ENCODE results near the gene SHD.
"Not testable (repeated sequence)": the region's sequence is repeated elsewhere in the genome, so short reads cannot be mapped to it uniquely, and the experiment has no call there.

The SHD gene

DNA sequence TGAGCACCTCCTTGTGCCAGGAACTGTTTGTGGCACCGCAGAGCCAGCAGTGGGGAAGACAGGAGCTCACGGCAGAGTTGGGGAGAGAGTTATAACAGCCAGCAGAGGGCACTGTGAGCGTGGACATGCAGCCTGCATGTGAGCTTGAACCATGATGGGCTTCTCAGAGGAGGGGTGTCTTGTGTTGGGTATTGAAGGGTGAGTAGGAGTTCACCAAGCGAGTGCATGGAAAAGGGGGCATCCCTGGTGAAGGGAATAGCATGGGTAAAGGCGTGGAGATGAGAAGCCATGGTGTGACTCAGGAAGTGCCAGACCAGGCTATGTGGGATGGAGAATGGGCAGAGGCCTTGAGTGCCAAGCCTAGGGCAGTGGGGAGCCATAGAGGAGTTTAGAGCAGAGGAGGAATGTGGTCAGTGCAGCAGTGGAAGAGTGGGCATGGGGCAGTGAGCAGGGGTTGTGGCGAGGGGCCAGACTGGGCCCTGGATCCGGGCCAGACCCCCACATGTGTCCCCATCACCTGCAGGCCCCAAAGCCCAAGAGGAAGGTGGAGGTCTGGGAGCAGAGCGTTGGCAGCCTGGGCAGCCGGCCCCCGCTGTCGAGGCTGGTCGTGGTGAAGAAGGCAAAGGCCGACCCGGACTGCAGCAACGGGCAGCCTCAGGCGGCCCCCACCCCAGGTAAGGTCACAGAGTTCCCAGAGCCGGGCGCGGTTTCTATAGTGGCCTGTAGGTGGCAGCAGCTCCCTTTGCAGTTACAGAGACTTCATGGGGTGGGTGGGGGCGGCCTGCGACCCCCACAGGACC, 11.8 kb upstream of the SHD start:
- peak; percentile 34 for DNase-seq

DNA sequence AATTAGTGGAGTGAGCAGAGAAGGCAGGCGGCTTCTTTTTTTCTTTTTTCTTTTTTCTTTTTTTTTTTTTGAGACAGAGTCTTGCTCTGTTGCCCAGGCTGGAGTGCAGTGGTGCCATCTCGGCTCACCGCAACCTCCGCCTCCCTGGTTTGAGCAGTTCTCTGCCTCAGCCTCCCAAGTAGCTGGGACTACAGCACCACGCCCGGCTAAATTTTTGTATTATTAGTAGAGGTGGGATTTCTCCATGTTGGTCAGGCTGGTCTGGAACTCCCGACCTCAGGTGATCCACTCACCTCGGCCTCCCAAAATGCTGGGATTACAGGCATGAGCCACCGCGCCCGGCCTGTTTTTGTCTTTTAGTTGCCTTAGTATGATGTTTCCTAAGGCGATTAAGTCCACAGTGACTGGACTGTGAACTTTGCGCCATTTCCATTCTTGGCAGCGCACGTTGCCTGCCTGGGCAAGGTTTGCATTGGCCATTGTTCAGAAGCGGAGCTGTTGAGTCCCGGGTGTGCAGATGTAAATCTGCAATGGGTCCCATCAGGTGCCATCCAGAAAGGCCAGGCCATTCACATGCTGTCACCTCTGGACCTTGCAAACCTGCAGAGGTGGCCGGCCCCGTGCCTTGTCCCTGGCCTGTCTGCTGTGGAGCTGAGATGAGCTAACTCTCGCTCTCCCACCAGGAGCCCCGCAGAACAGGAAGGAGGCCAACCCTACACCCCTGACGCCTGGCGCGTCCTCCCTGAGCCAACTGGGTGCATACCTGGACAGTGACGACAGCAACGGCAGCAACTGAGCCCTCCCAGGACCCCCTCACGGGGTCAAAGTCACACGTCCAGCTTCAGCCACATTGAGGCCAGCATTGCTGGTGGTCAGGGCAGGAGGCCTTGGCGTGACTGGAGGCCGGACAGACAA, 10.9 kb upstream of the SHD start:
- DNase-seq, result no peak

GRCh38 chr19:4268816-4269430, 10.1 kb upstream of the SHD start:
- no peak for DNase-seq

DNA sequence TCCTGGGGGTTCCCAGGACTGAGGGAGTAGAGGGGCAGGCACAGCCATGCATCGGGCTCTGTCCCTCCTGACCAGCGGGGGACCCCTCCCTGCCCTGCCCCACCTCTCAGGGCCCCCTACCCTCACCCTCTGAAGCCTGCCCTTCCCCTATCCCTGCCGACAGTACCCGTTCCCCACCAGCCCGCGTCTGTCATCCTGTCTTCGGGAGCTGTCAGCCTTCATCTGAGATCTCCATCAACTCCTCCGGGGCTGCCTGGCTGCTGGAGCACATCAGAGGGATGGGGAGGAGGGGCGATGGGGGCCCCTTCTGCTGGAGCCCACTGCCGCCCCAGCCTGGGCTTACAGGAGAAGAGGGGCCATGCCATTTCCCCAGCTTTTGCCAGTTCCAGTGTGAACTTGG, 6.2 kb upstream of the SHD start:
- DNase-seq, result no peak

DNA sequence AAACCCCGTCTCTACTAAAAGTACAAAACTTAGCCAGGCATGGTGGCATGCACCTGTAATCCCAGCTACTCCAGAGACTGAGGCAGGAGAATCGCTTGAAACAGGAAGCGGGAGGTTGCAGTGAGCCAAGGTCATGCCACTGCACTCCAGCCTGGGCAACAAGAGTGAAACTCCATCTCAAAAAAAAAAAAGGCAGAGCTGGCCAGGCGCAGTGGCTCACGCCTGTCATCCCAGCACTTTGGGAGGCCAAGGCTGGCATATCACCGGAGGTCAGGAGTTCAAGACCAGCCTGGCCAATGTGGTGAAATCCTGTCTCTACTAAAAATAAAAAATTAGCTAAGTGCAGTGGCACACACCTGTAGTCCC, 4.8 kb upstream of the SHD start:
- DNase-seq, result not testable (repeated sequence)

- no peak for DNase-seq
Observed at GRCh38 chr19:4277191-4277696, 1.8 kb upstream of the SHD start.

DNA sequence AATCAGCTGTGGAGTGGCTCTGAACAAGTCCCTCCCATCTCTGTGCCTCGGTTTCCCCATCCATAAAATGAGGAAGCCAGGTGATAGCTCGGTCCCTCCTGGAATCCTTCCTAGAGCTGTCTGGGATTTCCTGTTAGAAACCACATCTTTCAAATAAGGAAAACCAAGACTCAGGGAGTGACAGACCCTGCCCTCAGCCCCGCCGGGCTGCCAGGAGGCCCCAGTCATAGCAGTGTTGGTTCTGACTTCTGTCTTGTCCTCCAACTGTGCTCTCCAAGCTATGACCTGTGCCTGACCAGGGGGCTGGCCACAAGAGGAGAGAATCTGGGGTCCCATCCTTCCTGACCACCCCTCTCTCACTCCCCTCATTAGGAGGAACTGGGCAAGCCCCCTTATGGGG, 1.1 kb upstream of the SHD start:
- DNase-seq, result no peak

DNA sequence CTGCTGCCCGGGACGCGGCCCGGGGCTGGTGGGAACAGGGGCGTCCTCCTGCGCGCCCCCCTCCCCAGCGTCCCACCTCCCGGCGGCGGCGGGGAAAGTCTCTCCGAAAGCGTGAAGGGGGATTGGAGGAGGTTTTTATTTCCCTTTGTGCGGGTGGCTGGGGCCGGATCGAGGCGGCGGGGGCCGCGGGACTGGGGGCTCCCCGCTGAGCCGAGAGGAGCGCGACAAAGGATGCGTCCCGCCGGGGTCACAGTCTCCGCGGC, 132 bp downstream of the SHD start:
- no peak for DNase-seq

- peak; percentile 21 for DNase-seq
Observed at GRCh38 chr19:4279530-4280422, 710 bp downstream of the SHD start.

- DNase-seq, result no peak
Observed at GRCh38 chr19:4284176-4284958, 5.3 kb downstream of the SHD start.

- DNase-seq, result no peak
Observed at GRCh38 chr19:4284974-4285373, 5.9 kb downstream of the SHD start.

DNA sequence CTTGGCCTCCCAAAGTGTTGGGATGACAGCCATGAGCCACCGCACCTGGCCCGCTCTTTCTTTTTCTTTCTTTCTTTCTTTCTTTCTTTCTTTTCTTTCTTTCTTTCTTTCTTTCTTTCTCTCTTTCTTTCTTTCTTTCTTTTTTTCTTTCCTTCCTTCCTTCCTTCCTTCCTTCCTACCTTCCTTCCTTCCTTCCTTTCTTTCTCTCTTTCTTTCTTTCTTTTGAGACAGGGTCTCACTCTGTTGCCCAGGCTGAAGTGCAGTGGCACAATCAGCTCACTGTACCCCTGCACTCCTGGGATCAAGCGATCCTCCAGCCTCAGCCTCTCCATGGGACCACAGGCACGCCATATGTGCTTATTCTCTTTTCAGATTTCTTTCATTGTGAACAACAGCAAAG, 7.1 kb downstream of the SHD start:
- not testable (repeated sequence) for DNase-seq

GRCh38 chr19:4288091-4288777, 9.2 kb downstream of the SHD start:
- DNase-seq, result no peak

GRCh38 chr19:4291184-4291732, 12.2 kb downstream of the SHD start:
- no peak for DNase-seq

DNA sequence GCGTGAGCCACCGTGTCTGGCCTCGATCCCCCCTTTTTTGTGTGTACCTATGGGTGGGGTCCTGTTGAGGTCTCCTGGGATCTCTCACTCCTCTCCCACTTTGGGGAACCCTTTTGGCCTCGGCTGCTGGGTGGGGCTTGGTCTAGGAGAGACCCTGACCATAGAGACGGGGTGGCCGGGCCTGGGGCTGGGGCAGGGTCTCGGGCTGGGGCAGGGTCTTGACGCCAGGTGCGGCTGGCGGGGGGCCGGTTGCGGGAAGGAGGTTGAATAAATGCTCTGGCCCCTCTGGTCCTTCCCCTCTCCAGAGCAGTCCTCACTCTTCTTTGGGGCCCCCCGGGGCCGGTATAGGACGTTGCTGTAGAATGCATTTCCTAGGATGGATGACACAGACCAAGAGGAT, 13.4 kb downstream of the SHD start:
- DNase-seq, result no peak

GRCh38 chr19:4294389-4294788, 15.3 kb downstream of the SHD start:
- DNase-seq, result no peak

DNA sequence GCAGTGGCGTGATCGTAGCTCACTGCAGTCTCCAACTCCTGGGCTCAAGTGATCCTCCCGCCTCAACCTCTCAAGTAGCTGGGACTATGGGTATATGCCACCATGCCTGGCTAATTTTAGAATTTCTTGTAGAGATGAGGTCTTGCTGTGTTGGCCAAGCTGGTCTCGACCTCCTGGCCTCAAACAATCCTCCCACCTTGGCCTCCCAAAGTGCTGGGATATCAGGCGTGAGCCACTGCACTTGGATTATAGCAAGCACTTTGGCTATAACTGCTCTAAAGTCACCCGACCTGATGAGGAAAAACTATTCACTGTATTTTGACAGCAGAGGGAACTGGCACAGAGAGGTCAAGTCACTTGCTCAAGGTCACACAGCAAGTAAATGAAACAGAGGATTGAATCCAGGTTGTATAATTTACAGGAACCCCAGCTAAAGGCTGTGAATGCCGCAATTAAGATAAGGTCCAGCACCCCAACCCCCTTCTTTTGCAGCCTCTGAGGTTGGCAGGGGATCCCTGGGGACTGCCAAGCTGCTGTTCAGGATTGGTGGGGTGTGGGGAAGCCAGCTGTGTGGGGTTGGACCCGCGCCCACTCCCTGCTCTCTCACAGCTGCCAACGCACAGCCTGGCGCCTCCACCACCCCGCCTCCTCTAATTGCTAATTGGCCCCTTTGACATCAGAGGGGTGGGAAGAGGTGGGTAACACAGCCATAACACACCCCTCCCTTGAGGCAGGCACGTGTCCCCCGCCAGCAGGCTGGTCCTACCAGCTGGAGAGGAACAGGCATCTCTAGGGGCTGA, 17.1 kb downstream of the SHD start:
- DNase-seq, result peak; percentile 61

GRCh38 chr19:4297901-4298809, 19.1 kb downstream of the SHD start:
- DNase-seq, result no peak
